Endothelial cell of umbilical vein (primary cell): ENCODE measurements around the gene DMRTC2. TPM values are rescaled to one million over a fixed set of nuclear protein-coding genes. Genes with fewer than 3 reads are reported as not detected.

Experiments used
- BruUV-seq: library from RNA; stranded (reverse); fragments of 400-500 nt; replicated peaks from 2 replicates; lab custom pipeline; 2021; lab: Mats Ljungman, UMichigan
- CTCF ChIA-PET: fragments of 300-600, 350-600 bp; sonication (Branson Sonifier 250); formaldehyde crosslinking; loops from one replicate; lab custom pipeline; 2021; ENCODE audit warnings: antibody characterized with exemption, inconsistent platforms; lab: Charles Lee
- POLR2A ChIA-PET: fragments of 300-600, 350-600 bp; sonication (Branson Sonifier 250); formaldehyde crosslinking; loops from one replicate; lab custom pipeline; 2021; ENCODE audit warnings: antibody characterized with exemption, inconsistent platforms; lab: Charles Lee
- DNase-seq: peaks from one replicate; pipeline ENCODE4 v3.0.0-alpha.2; 2011; ENCODE audit warnings: low read depth, low spot score
- FAIRE-seq: peaks from 2 replicates; lab custom pipeline; 2011; peaks lifted over from hg19 to GRCh38; lab: Jason Lieb, UNC
- H2AFZ ChIP-seq: 2 replicates; pipeline ENCODE4 v1.6.0; 2012; ENCODE audit warnings: low read depth, low read length, control low read depth, inconsistent platforms
- H3K27ac ChIP-seq: 2 replicates; pipeline ENCODE4 v1.5.1; 2011; ENCODE audit warnings: low read depth, mild to moderate bottlenecking, control low read depth, low read length, moderate library complexity; ENCODE audit not compliant: insufficient read depth
- H3K27me3 ChIP-seq, 2 experiments: 2 replicates each; pipeline versions ENCODE4 v1.6.0 to v1.6.1; 2011; ENCODE audit warnings: low read length in 2 of 2, mixed read lengths in 1 of 2; ENCODE audit not compliant: control insufficient read depth in 2 of 2, insufficient read depth in 2 of 2
- H3K36me3 ChIP-seq, 2 experiments: 2 replicates in 1 of 2; 3 replicates in 1 of 2; pipeline ENCODE4 v1.5.1; 2011; ENCODE audit warnings: low read length in 2 of 2, mild to moderate bottlenecking in 1 of 2, moderate library complexity in 1 of 2; ENCODE audit not compliant: control insufficient read depth in 2 of 2, insufficient read depth in 2 of 2; ENCODE audit errors: extremely low read depth in 1 of 2
- H3K4me1 ChIP-seq: 3 replicates; pipeline ENCODE4 v1.5.1; 2011; ENCODE audit warnings: mild to moderate bottlenecking, low read length; ENCODE audit not compliant: control insufficient read depth, insufficient read depth; ENCODE audit errors: extremely low read depth
- H3K4me2 ChIP-seq: 2 replicates; pipeline ENCODE4 v1.6.1; 2011; ENCODE audit warnings: low read length, control low read depth, mixed read lengths; ENCODE audit not compliant: insufficient read depth
- H3K4me3 ChIP-seq, 3 experiments: fragments of 200-600 bp in 1 of 3; sonication (generic), shearing (Covaris generic) in 1 of 3; replicated peaks in 1 of 3; 2 replicates each; pipeline ENCODE4 v1.5.1; 2011 to 2016; ENCODE audit warnings: control low read depth in 3 of 3, low read length in 3 of 3, mild to moderate bottlenecking in 2 of 3, inconsistent platforms in 1 of 3, low read depth in 1 of 3, moderate library complexity in 1 of 3; ENCODE audit not compliant: insufficient read depth in 1 of 3
- H3K79me2 ChIP-seq: 2 replicates; pipeline ENCODE4 v1.6.0; 2012; ENCODE audit warnings: low read length, inconsistent platforms; ENCODE audit not compliant: control insufficient read depth, insufficient read depth
- H3K9ac ChIP-seq: replicated peaks from 2 replicates; pipeline ENCODE3; 2011; ENCODE audit warnings: low read length, control low read depth; ENCODE audit not compliant: insufficient read depth; ENCODE audit errors: extremely low read depth
- H3K9me1 ChIP-seq: replicated peaks from 3 replicates; pipeline ENCODE4 v1.6.0; 2011; ENCODE audit warnings: mild to moderate bottlenecking, low read length; ENCODE audit not compliant: control insufficient read depth, insufficient read depth; ENCODE audit errors: extremely low read depth
- H3K9me3 ChIP-seq: replicated peaks from 2 replicates; pipeline ENCODE4 v1.5.1; 2012; ENCODE audit warnings: low read length, inconsistent platforms; ENCODE audit not compliant: control insufficient read depth, insufficient read depth
- H4K20me1 ChIP-seq: replicated peaks from 2 replicates; pipeline ENCODE3; 2011; ENCODE audit warnings: mild to moderate bottlenecking, low read length; ENCODE audit not compliant: control insufficient read depth, insufficient read depth; ENCODE audit errors: extremely low read depth
- CTCF ChIP-seq, 2 donors: IDR thresholded peaks; 1 replicate in 1 of 2; 2 replicates in 1 of 2; pipeline ENCODE4 v1.5.1; 2011; ENCODE audit warnings: low read length in 2 of 2, mild to moderate bottlenecking in 2 of 2, moderate library complexity in 2 of 2, control low read depth in 1 of 2, inconsistent platforms in 1 of 2, low read depth in 1 of 2; ENCODE audit not compliant: insufficient read depth in 1 of 2; ENCODE audit errors: extremely low read depth in 1 of 2
- EZH2 ChIP-seq: IDR thresholded peaks from 2 replicates; pipeline ENCODE4 v1.6.1; 2012; ENCODE audit warnings: borderline replicate concordance, low read depth, mild to moderate bottlenecking, moderate library complexity, low read length, inconsistent platforms; ENCODE audit not compliant: severe bottlenecking
- FOS ChIP-seq: IDR thresholded peaks from 2 replicates; pipeline ENCODE4 v1.6.1; 2011; ENCODE audit warnings: mild to moderate bottlenecking, low read length, moderate library complexity, borderline replicate concordance; ENCODE audit not compliant: insufficient read depth
- GATA2 ChIP-seq: IDR thresholded peaks from 2 replicates; pipeline ENCODE4 v1.7.0; 2011; ENCODE audit warnings: low read depth, mild to moderate bottlenecking, moderate library complexity, mixed read lengths, low read length; ENCODE audit not compliant: insufficient read length, insufficient read depth
- JUN ChIP-seq: IDR thresholded peaks from 2 replicates; pipeline ENCODE4 v1.6.1; 2011; ENCODE audit warnings: borderline replicate concordance, low read depth; ENCODE audit not compliant: insufficient read length, insufficient read depth
- MYC ChIP-seq: IDR thresholded peaks from one replicate; pipeline ENCODE4 v1.6.1; 2011; ENCODE audit warnings: mild to moderate bottlenecking, low read depth, low read length
- POLR2A ChIP-seq: IDR thresholded peaks from 2 replicates; pipeline ENCODE4 v1.6.1; 2012; ENCODE audit warnings: low read depth, mild to moderate bottlenecking, control low read depth, low read length
- POLR2AphosphoS5 ChIP-seq: IDR thresholded peaks from 2 replicates; pipeline ENCODE4 v1.6.1; 2012; ENCODE audit warnings: low read depth, mild to moderate bottlenecking, control low read depth, low read length, moderate library complexity; ENCODE audit not compliant: insufficient read depth
- dilution Hi-C: fragments of 300-500 bp; cut with MboI; formaldehyde crosslinking; loops from one replicate; pipeline ENCODE4 v1.15.0; 2019; ENCODE audit warnings: low sequenced_read_pairs; ENCODE audit not compliant: extremely low pct_ligation_motif_present
- intact Hi-C: fragments of 100-400 bp; cut with micrococcal nuclease; formaldehyde crosslinking; loops from one replicate; pipeline ENCODE4 v1.10.0; 2022
- polyA plus RNA-seq, 4 experiments: library from polyadenylated mRNA; depleted of rRNA in 3 of 4; stranded (reverse) in 3 of 4; unstranded in 1 of 4; fragments of >200 nt; gene quantifications; 2 replicates each; pipeline versions ENCODE4 v1.2.1 to v1.2.3, GENCODE V29; 2011 to 2012; ENCODE audit warnings: missing spikeins in 1 of 4
- total RNA-seq: library from RNA; stranded (reverse); gene quantifications from 2 replicates; pipeline ENCODE4 v1.2.3, GENCODE V29; 2021
- TF ChIP-seq, protein P1 (sequence below): IDR thresholded peaks from 2 replicates; pipeline ENCODE4 v1.6.1; 2011; ENCODE audit not compliant: insufficient read depth, insufficient read length

The DMRTC2 gene
- total and polyA plus RNA-seq, 2 donors (not counting 3 experiments of a cell fraction or from before 2014, with no cell fraction given), result not detected

DNA sequence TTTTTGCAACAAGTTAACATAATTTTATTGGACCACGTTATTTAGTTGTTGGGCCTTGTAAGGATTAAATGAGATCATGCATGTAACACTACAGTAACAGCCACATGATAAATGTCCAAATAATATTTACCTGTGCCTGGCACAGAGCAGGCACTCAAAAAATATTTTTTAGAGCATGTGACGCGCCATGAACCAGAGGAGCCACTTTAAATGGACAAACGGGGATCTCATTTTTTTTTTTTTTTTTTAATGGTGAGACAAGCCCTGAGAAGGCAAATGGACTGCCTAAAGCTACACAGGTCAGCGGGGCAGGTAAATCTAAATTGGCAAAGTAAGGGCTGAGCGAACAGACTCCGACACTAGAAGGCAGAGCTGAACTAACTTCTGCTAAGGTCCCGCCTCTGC lies 14.4 kb downstream of the DMRTC2 start:
- dilution Hi-C loops (no loop called here), intact Hi-C loops (loop anchor here (1.0 kb wide), 1 partner anchor 99 kb away; no protein-coding TSS in a partner anchor)
- Histone ChIP-seq H3K9ac (peak overlapping the region; percentile 36), H3K9me3 (no peaks in the 10 kb centered on the region), H3K36me3 (peaks cover 17 to 27% of the 10 kb centered on the region in 2 experiments), H3K79me2 (peaks cover 40% of the 10 kb centered on the region), H3K9me1 (no peaks in the 10 kb centered on the region), H3K4me2 (peak overlapping the region; percentile 74), H2AFZ (peak overlapping the region; percentile 45), H3K27ac (no peak overlapping the region), H3K4me3 (peak overlapping the region in 2 of 3 experiments; percentile 47 to 86), H3K27me3 (peaks cover 4 to 5% of the 10 kb centered on the region in 2 experiments), H3K4me1 (peaks cover 34% of the 10 kb centered on the region), H4K20me1 (no peaks in the 10 kb centered on the region)
- ChIA-PET POLR2A (interaction anchor here (1.0 to 1.6 kb wide), 4 partner anchors 8 to 100 kb away, joined by 4 to 7 read pairs (median 4); partner anchors contain the start of gene RABAC1), CTCF (interaction anchor here (0.7 to 4.0 kb wide), 7 partner anchors 14 to 176 kb away, joined by 3 to 18 read pairs (median 4); partner anchors contain the start of gene RABAC1)
- DNase-seq (no peak), FAIRE-seq (no peak)
- BruUV-seq, result no TSS peak
- no peak for TF ChIP-seq FOS
- peak; percentile 25 for TF ChIP-seq POLR2A

GRCh38 chr19:41859618-41860418 lies 15.0 kb downstream of the DMRTC2 start, which contains the start of gene RPS19:
Gene RPS19 (plus strand): TSS chr19:41860255. CDS start chr19:41860775, 520 bp downstream.
- peak; percentile 86 for TF ChIP-seq POLR2A
- TF ChIP-seq MYC, result no peak
- no peak for TF ChIP-seq FOS
- TF ChIP-seq POLR2AphosphoS5, result peak; percentile 97
- no peak for TF ChIP-seq JUN
- no peak for TF ChIP-seq EZH2
- peak; percentile 43 to 65 for TF ChIP-seq CTCF (IDR thresholded peaks at IDR 0.05; ENCODE audit: extremely low read depth in 1 of 2, insufficient read depth in 1 of 2, low read depth in 1 of 2, low read length in 2 of 2)
- no peak for TF ChIP-seq GATA2
- TF ChIP-seq, protein P1, sequence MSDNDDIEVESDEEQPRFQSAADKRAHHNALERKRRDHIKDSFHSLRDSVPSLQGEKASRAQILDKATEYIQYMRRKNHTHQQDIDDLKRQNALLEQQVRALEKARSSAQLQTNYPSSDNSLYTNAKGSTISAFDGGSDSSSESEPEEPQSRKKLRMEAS, result peak; percentile 50
- Histone ChIP-seq H3K27ac (peak within 1 kb of the TSS; percentile 93), H3K79me2 (peaks cover 46% of the 10 kb centered on the region), H3K9me3 (no peaks in the 10 kb centered on the region), H3K27me3 (no peaks in the 10 kb centered on the region), H3K9ac (peak within 1 kb of the TSS; percentile 98), H3K9me1 (no peaks in the 10 kb centered on the region), H3K4me3 (peak within 1 kb of the TSS; percentile 78 to 86 (median 85)), H3K4me2 (peak within 1 kb of the TSS; percentile 88), H3K36me3 (peaks cover 23 to 33% of the 10 kb centered on the region in 2 experiments), H3K4me1 (peaks cover 39% of the 10 kb centered on the region), H4K20me1 (no peaks in the 10 kb centered on the region), H2AFZ (peak within 1 kb of the TSS; percentile 45)
- peak; percentile 98 for FAIRE-seq
- DNase-seq, result peak; percentile 99
- intact Hi-C loops (loop anchor here (1.0 kb wide), 2 partner anchors 24 to 98 kb away; no protein-coding TSS in a partner anchor), dilution Hi-C loops (no loop called here)
- ChIA-PET POLR2A (interaction anchor here (0.6 to 1.6 kb wide), 8 partner anchors 9 to 216 kb away, joined by 3 to 7 read pairs (median 4); partner anchors contain the start of genes RABAC1 and ZNF574), CTCF (interaction anchor here (0.7 to 4.0 kb wide), 8 partner anchors 8 to 175 kb away, joined by 3 to 18 read pairs (median 4); partner anchors contain the start of gene RABAC1)
- BruUV-seq, result no TSS peak
